Measurements from ENCODE around the gene SYCP2L.
A peak's percentile ranks its signal among the peaks of the same experiment; 100 is the strongest.

The SYCP2L gene

DNA sequence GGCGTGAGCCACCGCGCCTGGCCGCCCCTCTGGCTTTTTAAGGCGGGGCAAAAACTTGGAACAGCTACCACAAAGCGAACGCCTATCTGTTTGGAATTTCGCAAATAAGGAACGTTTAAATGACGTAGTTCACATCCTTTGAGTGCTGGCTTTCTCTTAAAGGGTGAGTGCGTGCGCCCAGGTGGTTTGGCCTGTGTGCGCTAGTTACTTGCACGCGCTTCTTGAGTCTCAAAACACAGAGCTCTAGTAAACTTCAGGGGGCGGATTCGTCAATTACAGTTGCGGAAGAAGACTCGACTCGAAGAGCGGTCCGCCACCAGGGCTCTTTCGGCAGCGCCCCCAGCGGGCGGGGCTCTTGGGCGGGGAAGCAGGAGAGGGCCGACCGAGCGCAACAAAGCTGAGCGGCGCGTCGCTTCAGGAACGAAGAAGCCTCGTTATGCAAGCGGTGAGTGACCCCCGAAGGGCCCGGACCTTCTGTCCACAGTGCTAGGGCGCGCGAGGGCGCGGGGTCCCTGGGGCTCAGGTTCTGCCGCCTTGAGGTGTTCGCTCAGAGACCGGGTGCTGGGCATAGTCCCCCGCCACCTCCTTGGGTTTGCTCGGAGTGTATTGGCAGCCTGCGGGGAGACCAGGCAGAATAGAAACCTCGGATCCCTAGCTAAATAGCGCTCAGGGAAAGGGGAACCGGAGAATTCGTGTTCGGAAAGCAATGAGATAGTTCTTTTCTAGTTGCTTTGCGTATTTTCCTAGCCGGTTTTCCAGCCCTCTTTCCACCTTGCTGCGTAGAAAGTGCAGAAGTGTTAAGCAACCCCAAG lies at the start of gene SYCP2L:
SYCP2L (plus strand) TSS at position 362 of the 812 bp plus-strand sequence; CDS start at position 437, 75 bp downstream.
- peak; percentile 7 for DNase-seq (ENCODE audit: low read depth)
- TF ChIP-seq, protein P1, sequence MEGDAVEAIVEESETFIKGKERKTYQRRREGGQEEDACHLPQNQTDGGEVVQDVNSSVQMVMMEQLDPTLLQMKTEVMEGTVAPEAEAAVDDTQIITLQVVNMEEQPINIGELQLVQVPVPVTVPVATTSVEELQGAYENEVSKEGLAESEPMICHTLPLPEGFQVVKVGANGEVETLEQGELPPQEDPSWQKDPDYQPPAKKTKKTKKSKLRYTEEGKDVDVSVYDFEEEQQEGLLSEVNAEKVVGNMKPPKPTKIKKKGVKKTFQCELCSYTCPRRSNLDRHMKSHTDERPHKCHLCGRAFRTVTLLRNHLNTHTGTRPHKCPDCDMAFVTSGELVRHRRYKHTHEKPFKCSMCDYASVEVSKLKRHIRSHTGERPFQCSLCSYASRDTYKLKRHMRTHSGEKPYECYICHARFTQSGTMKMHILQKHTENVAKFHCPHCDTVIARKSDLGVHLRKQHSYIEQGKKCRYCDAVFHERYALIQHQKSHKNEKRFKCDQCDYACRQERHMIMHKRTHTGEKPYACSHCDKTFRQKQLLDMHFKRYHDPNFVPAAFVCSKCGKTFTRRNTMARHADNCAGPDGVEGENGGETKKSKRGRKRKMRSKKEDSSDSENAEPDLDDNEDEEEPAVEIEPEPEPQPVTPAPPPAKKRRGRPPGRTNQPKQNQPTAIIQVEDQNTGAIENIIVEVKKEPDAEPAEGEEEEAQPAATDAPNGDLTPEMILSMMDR (IDR thresholded peaks at IDR 0.05; ENCODE audit: control insufficient read depth, insufficient read depth, low read depth, low read length, missing control alignments): peak; percentile 3

DNA sequence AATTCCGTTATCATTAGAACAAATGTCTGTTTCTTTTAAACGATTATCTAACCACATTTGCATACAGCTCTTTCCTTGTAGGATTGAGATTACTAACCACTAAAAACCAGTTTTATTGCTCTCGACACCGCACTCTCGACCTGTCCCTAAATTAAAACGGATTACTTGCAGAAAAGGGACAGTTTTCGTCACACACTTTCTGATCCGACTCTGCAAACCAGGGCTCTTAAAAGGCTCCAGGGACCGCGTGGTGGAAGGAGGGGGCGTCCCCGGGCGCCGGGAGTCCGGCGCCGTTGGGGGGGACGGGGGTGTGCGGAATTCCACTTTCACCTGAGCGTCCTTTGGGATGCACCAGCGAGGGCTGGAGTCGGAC lies 49.2 kb upstream of the SYCP2L start:
- peak overlapping the region; percentile 61 for H3K4me3 ChIP-seq (ENCODE audit: control insufficient read depth, low read depth, low read length)
- TF ChIP-seq, protein P1 (IDR thresholded peaks at IDR 0.05; ENCODE audit: control insufficient read depth, insufficient read depth, low read depth, low read length, missing control alignments): no peak
- no peak for DNase-seq (ENCODE audit: low read depth)

More for the DNA sequence above, at the start of gene SYCP2L:
- peak within 1 kb of the TSS; percentile 15 for H3K4me3 ChIP-seq (ENCODE audit: control insufficient read depth, low read depth, low read length)

DNA sequence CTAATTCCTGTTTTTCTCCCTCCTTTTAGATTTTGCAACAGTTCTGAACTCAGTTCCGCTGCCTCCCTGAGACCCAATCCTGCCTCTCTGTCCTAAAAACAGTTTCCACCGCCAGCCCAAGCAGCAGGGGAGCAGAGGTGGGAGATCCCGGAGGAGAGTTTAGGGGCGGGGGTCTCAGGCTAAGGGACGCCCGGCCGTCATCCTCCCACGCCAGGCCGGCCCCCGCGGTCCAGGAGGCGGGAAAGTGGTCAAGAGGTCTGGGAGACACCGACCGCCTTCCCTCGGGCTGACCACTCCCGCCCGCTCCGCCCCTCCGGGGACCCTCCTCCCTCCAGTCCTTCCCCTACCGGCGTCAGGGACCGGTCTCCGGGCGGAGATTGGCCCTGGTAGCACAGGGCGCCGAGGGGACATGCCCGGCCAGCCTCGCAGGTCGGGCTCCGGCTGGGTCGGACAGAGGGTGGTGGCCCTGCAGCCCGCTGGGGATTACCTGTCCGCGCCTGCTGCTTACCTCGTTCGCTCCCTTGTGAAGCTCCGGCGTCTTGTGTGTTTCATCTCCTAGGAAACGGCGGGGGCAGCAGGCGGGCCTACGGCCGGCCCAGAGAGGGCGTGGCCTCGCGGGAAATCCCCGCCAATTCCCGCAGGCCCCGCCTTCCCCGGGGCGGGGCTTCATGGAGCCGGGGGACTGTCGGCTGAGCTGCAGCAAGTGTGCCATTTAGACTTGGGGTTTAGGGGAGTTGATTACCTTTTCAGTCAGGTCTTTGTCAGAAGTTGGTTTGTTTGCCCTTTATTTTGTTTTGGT lies 48.7 kb upstream of the SYCP2L start, which contains the start of gene MAK:
MAK (minus strand) TSS at position 545 of the 799 bp plus-strand sequence. CDS start 7,891 bp downstream, outside the sequence.
- peak; percentile 4 for DNase-seq (ENCODE audit: low read depth)
- TF ChIP-seq, protein P1 (IDR thresholded peaks at IDR 0.05; ENCODE audit: control insufficient read depth, insufficient read depth, low read depth, low read length, missing control alignments): no peak
- H3K4me3 ChIP-seq (ENCODE audit: control insufficient read depth, low read depth, low read length): peak within 1 kb of the TSS; percentile 61

DNA sequence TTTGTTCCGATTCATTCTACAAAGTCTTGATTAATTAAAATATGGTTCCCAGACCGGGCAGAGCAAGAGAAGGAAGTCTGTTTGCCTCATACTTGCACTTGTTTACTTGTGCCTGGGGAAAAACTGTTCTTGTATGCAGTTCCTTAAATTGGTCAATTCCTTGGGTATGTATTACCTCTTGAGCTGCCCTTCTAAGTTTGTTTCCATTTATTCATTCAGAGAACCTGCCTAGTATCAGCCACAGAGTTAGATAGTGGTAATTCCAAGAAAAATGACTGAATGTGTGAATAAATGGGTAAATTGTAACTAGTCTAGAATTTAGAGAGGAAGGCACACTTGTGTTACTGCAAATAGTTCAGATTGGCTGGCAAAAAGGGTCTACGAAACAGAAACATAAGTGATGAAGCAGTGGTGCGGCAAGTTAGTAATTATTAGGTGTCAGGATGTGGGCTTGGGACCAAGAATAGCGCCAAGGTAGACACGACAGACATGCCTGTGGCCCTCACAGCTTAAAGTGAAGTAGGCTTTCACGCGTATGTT lies 48.0 kb upstream of the SYCP2L start:
- TF ChIP-seq, protein P1 (IDR thresholded peaks at IDR 0.05; ENCODE audit: control insufficient read depth, insufficient read depth, low read depth, low read length, missing control alignments): no peak
- no peak for DNase-seq (ENCODE audit: low read depth)
- H3K4me3 ChIP-seq (ENCODE audit: control insufficient read depth, low read depth, low read length): no peak overlapping the region

DNA sequence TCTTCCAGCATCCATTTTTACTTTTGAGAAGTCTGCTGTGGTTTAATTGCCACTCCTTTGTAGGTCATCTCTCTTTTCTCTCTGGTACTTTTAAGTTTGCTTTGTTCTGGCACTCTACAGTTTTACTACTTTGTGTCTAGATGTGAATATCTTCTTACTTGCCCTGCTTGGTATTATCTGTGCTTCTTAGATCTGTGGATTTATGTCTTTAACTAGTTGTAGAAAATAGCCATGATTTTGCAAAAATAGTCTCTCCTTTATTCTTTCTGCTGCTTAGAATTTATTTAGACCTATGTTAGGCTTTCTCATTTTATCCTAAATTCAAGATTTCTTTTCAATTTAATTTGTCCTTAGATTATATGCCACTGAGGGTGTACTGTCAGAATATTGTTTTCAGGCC lies 43.3 kb upstream of the SYCP2L start:
- TF ChIP-seq, protein P1 (IDR thresholded peaks at IDR 0.05; ENCODE audit: control insufficient read depth, insufficient read depth, low read depth, low read length, missing control alignments): no peak
- H3K4me3 ChIP-seq (ENCODE audit: control insufficient read depth, low read depth, low read length): no peak overlapping the region
- no peak for DNase-seq (ENCODE audit: low read depth)

DNA sequence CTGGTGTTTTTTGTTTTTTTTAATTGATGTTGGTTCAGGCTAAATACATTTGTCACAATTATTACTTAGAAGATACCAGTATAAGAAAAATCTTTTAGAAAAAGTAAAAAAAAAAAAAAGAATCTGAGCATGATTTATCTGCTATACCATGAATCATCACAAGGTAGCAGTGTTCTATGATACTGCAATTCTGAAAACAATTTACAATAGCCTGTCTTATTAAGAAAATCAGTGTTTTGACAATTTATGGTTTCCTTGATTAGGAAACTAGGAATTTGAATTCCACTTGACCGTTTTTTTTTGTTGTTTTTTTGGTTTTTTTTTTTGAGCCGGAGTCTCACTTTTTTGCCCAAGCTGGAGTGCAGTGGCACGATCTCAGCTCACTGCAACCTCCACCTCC lies 39.2 kb upstream of the SYCP2L start:
- no peak overlapping the region for H3K4me3 ChIP-seq (ENCODE audit: control insufficient read depth, low read depth, low read length)
- DNase-seq (ENCODE audit: low read depth): no peak
- TF ChIP-seq, protein P1 (IDR thresholded peaks at IDR 0.05; ENCODE audit: control insufficient read depth, insufficient read depth, low read depth, low read length, missing control alignments): peak; percentile 18

All from AG09309 (cell line).